ENCODE measurements around the gene C22orf39.
A peak's percentile ranks its signal among the peaks of the same experiment; 100 is the strongest.

Gene C22orf39

DNA sequence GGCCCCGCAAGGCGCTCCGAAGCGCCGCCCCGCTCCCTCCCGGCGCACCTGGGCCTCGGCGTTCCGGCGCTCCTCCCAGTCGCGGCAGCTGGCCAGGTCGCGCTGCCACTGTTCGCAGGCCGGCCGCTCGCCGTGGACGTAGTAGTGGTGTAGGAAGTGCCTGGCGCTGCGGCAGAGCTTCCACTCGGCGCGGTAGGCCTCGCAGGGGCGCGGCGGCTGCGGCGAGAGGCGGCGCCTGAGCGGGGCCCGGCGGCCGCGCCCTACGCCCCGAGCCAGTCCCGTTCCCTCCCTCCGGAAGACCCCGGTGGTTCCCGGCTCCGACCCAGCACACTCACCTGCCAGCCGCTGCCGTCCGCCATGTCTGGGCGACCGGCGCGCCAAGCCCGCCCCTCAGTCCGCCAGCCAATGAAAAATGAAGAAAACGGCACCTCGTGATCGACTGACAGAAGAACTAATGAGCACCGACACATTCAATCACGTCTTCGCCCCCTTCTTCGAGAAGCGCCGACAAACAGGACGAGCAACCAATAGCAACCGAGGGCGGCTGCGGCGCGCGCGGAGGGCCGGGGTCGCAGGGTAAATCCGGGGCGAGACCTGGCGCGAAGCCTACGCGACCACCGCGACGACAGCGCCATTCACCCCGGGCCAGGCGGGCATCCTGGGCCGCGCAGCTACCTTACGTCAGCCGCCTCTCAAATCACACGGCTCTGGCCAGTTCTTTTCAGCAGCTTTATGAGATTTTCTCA is at the start of gene C22orf39:
Gene C22orf39, minus strand, starts transcription at position 382 of the 746 bp plus-strand sequence. Its CDS starts 23 bp downstream, at position 359.
- H3K4me3 ChIP-seq (replicated peaks in 1 of 2; ENCODE audit: low read depth in 2 of 2, low read length in 2 of 2), result peak within 1 kb of the TSS; percentile 69 to 72
- TF ChIP-seq CTCF (IDR thresholded peaks at IDR 0.05; ENCODE audit: low read depth, low read length), result no peak
- DNase-seq (ENCODE audit: low read depth in 2 of 2), result peak; percentile 96

DNA sequence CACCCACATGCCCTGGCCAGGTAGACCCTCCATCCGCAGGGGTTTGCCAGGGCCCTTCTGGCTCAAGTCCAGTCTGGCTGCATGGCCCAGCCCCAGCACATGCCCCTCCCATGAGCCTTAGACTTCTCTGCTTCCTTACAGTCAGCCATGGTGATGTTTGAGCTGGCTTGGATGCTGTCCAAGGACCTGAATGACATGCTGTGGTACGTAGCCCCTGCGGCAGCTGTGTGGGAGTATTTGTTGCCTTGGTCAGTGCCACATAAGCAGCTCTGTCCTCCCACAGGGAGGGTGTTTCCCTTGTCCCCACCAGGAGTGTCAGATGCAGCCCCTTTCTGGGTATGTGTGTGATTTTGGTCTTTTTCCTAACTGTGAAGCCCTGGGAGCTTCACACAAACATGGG is 49.7 kb upstream of the C22orf39 start:
- peak; percentile 87 to 93 for DNase-seq (ENCODE audit: low read depth in 2 of 2)
- H3K4me3 ChIP-seq (replicated peaks in 1 of 2; ENCODE audit: low read depth in 2 of 2, low read length in 2 of 2), result no peak overlapping the region

GRCh38 chr22:19496324-19496630 is 48.8 kb upstream of the C22orf39 start:
- no peak overlapping the region for H3K4me3 ChIP-seq (replicated peaks in 1 of 2; ENCODE audit: low read depth in 2 of 2, low read length in 2 of 2)
- TF ChIP-seq CTCF (IDR thresholded peaks at IDR 0.05; ENCODE audit: low read depth, low read length), result no peak
- no peak for DNase-seq (ENCODE audit: low read depth in 2 of 2)

More for the DNA sequence above, 49.7 kb upstream of the C22orf39 start:
- no peak for TF ChIP-seq CTCF (IDR thresholded peaks at IDR 0.05; ENCODE audit: low read depth, low read length)

DNA sequence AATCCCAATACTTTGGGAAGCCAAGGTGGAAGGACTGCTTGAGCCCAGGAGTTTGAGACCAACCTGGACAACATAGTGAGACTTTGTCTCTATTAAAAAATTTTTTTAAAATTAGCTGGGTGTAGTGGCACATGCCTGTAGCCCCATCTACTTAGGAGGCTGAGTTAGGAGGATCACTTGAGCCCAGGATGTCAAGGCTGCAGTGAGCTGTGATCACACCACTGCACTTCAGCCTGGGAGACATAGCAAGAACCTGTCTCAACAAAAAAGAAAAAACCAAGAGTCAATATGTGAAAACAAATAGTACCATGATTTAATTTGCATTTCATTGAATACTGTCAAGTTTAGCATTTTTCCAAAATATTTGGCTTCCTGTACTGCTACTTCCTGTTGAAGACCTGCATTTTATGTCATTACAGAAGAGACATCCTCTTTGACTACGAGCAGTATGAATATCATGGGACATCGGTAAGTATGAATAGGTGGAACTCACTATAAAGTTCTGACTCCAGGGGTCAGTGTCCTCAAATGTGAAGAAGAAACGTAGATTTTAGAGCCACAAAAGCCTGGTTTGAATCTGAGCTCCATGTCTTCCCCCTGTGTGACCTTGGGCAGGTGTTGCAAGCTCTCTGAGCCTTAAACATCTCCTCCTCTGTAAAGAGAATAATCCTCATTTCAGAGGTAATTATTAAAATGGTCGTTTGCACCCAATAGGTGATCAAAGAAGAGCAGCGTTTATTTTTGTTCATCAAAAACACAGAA is 48.2 kb upstream of the C22orf39 start:
- no peak overlapping the region for H3K4me3 ChIP-seq (replicated peaks in 1 of 2; ENCODE audit: low read depth in 2 of 2, low read length in 2 of 2)
- TF ChIP-seq CTCF (IDR thresholded peaks at IDR 0.05; ENCODE audit: low read depth, low read length), result peak; percentile 20
- DNase-seq (ENCODE audit: low read depth in 2 of 2), result peak; percentile 51 to 56

- no peak overlapping the region for H3K4me3 ChIP-seq (replicated peaks in 1 of 2; ENCODE audit: low read depth in 2 of 2, low read length in 2 of 2)
- no peak for TF ChIP-seq CTCF (IDR thresholded peaks at IDR 0.05; ENCODE audit: low read depth, low read length)
- no peak for DNase-seq (ENCODE audit: low read depth in 2 of 2)
These were observed 47.2 kb upstream of the C22orf39 start for GRCh38 chr22:19494676-19495173.

DNA sequence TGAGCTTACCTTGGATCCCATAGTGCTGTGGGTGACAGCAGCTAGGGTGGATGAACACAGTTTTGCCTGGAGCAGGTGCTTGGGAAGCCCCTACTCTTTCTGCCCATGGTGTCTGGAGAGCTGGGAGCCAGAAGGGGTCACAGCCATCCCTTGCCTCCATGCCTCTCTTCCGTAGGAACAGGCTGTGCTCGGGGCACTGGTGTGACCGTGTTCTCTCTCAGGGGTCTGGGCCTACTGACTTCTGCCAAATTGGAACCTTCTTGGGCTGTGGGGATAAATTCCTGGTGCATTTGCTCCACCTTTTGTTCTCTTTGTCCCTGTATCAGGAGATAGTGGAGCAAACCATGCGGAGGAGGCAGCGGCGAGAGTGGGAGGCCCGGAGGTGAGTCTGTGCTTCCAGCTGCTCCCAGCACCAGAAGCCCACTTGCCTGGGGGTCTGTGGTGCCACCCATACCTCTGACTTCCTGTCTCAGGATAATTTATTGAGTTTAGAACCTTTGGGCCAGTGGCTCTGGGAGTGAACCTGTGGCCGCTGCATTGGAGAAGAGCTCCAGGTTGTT is 46.6 kb upstream of the C22orf39 start:
- no peak for DNase-seq (ENCODE audit: low read depth in 2 of 2)
- no peak for TF ChIP-seq CTCF (IDR thresholded peaks at IDR 0.05; ENCODE audit: low read depth, low read length)
- no peak overlapping the region for H3K4me3 ChIP-seq (replicated peaks in 1 of 2; ENCODE audit: low read depth in 2 of 2, low read length in 2 of 2)
